ENCODE data around the gene CTRL.
"Not testable (repeated sequence)": the region's sequence is repeated elsewhere in the genome, so short reads cannot be mapped to it uniquely, and the experiment has no call there.

CTRL gene

DNA sequence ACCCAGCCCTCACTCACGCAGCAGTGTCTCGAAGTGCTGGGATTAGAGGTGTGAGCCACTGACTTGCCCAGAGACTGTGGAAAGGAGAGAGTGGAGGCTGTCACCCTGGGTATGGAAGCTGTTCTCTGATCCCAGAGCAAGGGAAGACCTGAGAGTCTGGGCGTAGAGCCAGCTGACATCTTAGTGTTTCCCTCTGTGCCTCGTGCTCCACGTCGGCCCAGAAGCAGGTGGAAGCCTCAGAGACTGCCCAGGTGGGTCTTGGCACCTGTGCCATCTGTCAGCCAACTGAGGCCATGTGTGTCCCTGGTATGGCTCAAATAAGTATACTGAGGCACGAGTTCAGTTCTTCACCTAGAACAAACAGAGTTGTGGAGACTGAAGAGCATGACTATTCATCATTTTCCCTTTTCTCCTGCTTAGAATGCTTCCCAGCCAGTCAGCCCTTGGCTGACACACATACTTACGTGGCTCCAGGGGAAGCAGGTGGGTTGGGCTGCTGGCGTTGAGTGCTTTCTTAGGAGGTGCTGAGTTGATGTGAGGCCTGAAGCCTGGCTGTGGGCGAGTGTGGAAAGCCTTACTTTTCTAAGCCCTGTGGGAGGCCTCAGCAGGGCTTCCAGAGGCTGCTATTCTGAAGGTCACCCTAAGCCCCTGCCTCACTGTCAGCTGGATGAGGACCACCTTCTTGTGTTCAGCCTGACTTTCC, 8.1 kb downstream of the CTRL start:
- DNase-seq: no peak

DNA sequence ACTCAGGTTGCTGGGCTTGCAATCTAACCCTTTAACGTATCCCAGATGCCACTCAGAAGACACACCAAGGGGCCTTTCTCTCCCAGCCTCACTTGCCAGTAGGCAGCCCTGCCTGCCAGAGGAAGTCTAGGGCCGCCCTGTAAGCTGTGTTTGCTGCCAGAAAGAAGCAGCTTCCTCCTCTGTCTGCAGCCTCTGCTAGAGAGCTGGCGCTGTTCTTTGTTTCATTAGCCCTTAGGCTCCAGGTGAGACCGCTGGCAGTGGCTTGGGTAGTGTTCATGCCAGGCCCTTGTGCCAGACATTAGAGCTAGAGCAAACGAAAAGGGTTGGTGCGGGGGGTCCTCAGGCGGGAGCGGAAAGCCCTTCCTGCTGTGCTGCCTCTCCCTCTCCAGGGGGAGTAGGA, 8.9 kb downstream of the CTRL start:
- DNase-seq: no peak

DNA sequence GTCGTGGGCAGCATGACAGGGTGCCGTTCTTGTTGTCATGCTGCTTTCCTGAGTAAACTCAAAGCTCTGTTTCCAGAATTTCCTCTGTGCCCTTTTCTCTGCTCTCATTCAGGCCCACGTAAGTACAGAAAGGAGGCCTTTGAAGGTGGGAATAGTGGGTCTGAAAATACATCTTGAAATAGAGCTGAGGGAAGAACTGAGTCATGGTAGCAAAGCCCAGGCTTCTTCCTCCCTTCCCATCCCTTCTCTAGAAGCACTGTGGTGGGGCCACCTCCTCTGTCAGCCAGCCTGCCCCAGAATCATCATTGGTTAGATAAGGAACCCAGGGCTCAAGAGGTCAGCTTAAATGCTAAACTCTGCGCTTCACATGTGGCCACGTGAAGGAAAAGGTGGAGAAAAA, 9.4 kb downstream of the CTRL start:
- DNase-seq: no peak

DNA sequence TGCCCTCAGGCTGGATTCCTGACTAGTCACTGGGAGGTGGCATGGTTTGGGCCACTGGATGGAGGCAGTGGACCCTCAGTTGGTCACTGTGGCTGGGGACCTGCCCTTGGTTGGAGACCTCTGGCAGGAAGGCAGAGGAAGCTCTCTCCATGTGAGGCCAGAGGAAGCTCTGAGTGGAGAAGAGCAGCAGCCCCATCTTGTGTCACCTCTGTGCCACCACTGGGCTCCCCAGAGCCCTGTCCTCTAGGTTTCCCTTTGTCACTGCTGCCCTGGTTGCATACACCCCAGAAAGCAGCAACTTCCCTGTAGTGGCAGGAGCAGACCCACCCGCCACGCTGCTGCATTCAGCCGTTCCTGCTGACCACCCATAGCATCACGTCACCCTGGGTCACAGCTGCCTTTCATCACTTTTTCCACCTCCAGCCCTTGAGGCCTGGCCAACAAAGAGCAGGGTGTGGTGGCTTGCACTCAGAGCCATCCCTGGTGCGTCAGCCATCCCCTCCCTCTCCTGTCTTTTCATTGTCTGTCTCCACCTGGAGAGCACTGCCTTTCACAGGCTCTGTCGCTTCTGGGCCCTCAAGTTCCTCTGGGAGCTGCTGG, 11.9 kb downstream of the CTRL start:
- DNase-seq: peak in 1 of 2 donors; percentile 7

DNA sequence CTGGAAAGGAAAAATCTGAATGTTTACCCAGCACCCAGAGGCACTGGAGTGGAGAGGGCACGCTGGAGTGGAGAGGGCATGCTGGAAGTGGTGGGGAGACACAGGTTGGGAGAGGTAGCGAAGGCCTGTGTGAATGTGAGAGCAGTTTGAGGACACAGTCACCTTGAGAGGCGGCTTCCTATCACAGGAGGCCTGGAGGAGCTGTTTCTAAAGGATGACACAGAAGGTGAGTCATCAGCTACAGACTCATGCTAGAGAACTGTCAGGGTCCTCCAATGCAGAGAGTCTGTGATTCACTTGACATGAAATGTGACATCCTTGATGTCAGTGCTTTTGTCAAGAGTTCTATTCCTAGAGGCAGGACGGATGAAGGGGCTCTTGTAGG, 13.8 kb downstream of the CTRL start:
- peak in 1 of 2 donors; percentile 25 for DNase-seq

DNA sequence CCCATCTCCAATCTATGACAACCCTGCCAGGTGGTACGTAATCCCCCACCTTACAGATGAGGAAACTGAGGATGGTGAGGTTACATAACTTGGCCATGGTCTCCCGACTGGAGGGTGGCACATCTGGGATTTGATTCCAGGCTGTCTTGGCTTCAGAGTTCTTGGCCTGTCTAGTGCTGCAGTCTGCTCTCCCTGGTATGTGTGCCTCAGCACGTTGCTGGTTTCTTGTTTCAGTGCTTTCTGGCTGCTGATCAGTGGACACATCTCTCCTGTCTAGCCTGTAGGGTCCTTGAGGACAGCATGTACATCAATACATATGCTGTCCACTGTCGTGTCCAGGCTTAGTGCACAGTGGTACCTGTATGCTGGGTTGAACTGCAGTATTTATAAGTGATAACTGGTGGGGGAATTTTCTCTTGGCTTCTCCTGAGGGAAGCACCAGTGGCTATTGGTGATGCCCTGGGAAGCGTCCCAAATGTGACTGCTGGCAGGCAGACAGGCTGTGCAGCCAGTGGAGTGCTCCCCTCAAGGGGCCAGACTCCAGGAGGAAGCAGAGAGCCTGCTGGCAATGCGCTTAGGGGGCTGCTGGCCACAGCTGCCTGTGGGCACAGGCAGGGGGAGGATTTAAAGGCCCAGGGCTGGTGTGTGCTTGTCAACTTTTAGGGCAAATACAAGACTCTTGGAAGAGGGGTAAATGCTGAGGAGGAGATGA, 14.4 kb downstream of the CTRL start:
- DNase-seq: no peak

DNA sequence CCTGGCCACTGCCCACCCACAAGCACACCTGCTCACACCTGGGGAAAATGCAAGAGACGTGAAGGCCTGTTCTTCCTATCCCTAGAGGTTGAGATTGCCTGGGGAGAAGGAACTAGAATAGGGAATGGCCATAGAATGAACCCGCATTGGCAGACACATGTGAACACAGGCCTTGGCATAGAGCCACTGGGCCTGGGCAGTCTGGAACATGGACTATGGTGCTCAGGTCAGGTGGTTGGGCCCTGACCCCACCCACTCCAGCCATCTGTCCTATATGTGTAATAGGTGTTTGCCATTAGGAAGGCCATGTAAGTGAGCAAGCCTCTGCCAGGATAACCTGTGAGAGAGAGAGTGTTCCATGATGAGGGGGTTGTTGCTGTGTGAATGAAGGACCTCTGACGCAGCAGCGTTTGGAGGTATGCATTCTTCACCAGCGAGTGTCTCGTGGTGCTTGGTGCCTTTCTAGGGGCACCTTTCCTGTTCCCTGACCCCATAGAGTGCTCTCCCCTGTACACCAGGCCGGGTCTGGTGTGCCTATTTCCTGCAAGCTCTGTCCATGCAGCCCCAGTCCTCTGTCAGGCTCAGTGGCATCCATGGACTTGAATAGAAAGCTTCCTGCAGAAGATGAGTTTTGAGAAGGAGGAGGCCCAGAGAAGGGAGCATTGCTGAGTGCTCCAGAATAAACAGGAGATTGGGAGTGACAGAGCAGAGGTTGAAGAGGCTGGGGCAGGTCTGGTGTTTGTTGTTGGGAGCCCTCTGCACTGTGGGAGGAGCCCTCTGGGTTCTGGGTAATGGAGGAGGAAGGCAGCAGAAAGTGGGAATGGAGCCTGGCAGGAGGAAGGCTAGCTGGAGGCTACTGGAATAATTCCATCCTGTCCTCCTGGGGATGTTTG, 15.6 kb downstream of the CTRL start:
- DNase-seq: no peak

DNA sequence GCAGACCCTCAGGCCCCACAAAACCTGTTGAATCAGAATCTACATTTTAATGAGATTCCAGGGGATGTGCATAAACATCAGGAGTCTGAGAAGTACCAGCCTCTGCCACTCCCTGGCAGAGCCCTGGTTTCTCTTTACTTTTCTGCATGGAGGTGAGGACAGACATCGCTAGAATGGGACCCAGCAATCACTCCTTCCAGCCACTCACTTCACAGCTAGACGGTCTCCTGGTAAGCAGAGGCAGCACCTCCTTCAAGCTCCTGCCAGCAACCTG, 16.2 kb downstream of the CTRL start:
- DNase-seq: not testable (repeated sequence)

DNA sequence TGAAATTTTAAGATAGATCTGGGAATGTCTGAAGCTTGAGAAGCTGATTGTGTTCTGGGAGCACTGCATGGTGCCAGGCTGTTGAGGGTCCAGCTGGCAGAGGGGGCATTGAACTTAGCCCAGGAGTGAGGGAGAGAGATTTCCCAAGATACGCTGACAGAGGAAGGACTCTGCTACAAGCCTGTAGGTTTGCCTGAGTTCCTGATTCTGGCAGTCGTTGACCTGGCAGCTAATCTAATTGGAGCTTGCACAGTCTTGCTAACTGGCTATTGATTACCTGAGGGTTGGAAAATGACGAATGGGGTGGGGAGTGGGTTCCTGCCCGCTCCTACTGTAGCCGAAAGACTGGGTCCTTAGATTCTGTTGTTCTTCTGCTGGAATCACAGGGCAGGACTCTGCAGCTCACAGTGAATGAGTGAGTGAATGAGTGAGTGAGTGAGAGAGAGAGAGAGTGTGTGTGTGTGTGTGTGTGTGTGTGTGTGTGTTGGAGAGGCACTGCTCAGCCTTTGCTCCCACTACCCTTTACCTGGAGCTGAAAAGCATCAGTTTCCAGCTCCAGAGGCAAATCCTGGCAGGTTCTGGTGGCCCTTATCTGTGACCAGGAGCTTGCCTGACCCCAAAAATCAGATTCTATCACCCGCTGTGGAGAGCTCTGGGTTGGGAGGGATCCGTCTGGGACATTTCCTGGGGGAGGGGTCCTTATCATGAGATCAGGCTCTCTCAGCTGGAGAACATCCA, 16.7 kb downstream of the CTRL start:
- DNase-seq: no peak

DNA sequence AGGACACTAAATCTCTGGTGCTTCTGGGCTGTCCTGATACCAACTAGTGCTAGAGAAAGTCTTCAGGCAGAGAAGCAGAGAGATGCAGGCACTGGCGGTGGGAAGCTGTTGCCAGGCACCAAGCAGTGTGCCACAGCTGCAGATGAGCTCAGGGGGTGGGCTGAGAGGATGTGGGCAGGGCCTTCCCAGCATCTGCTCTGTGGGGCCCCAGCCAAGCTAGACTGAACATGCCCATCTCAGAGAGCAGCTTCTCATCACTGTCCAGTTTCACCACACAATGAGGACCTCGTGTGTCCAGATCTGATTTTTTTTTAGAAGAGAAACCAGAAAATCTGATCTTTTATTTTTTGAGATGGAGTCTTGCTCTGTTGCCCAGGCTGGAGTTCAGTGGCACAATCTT, 21.5 kb downstream of the CTRL start:
- DNase-seq: no peak

DNA sequence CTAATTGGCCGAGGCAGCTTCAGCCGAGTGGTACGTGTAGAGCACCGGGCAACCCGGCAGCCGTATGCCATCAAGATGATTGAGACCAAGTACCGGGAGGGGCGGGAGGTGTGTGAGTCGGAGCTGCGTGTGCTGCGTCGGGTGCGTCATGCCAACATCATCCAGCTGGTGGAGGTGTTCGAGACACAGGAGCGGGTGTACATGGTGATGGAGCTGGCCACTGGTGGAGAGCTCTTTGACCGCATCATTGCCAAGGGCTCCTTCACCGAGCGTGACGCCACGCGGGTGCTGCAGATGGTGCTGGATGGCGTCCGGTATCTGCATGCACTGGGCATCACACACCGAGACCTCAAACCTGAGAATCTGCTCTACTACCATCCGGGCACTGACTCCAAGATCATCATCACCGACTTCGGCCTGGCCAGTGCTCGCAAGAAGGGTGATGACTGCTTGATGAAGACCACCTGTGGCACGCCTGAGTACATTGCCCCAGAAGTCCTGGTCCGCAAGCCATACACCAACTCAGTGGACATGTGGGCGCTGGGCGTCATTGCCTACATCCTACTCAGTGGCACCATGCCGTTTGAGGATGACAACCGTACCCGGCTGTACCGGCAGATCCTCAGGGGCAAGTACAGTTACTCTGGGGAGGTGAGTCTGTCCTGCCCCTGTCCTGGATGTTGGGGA, 22.5 kb downstream of the CTRL start:
- DNase-seq: no peak

DNA sequence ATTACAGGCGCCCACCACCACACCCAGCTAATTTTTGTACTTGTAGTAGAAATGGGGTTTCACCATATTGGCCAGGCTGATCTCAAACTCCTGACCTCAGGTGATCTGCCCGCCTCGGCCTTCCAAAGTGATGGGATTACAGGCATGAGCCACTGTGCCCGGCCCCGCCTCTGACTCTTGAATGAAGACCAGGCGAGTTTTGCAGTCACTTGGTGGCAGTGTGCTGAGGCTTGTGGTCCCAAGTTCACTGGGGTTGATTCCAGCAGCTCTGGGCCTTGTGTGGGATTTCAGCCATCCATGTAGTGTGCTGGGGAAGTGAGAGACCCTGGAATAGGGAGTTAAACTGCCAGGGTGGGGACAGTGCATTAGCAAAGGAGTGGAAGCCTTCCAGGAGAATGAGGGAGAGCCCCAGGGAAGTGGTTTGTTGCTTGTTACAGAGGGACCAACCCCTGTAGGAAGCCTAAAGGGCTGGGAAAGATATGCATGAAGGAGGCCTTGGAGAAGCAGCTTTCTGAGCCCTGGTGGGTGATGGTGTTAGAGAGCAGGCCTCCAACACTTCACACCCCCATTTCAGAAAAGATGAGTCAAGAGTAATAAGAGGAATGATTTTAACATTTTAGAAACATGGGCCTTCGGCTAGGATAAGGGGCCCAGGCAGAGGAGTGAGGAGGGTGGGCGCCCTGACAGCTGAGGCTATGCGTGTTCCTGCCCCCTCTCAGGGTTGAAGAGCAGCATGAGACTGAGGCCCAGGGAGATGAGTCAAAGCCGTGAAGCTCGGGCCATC, 24.1 kb downstream of the CTRL start:
- DNase-seq: no peak

DNA sequence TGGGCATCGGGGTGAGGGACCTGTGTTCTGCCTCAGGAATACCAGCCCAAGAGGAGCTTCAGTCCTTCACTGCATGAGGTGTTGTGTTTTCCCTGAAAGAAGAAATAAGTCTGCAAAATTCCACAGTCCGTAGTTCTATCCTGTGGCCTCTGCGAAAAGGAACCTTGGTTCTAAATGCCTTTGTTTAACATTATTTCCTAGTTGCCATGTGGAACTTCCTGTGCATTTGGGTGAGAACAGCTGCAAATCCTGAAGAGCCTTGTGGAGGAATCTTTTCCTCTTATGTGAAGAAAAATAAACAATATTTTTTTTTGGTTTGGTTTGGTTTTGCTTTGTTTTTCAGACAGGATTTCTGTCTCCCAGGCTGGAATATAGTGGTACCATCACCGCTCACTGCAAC, 28.8 kb downstream of the CTRL start:
- DNase-seq: no peak

DNA sequence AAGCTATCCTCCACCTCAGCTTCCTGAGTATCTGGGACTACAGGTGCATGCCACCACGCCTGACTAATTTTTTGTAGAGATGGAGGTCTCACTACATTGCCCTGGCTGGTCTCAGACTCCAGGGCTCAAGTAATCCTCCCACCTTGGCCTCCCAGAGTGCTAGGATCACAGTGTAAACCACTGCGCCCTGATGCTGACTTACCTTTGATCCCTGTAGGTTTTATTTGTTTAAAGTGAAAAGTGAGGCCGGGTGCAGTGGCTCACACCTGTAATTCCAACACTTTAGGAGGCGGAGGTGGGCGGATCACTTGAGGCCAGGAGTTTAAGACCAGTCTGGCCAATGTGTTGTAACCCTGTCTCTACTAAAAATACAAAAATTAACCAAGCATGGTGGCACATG, 29.9 kb downstream of the CTRL start:
- DNase-seq: no peak

DNA sequence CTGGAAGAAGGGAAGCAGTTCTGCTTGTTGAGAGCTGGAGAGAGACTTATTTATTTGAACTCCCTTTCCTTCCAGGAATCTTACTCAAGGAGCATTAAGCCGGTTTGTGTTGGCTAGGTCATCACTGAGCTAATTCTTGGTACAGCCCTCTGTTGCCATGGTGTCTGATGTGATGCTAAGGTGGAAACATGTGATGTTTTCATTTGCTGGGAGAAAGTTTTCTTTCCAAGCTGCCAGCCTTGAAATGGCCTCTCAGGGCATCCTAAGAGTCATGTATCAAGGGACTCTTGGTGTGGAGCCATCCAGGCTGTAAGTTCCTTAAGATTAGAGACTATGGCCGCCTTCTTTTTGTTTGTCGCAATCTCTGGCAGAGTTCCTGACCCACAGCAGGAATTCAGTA, 34.4 kb downstream of the CTRL start:
- no peak for DNase-seq

DNA sequence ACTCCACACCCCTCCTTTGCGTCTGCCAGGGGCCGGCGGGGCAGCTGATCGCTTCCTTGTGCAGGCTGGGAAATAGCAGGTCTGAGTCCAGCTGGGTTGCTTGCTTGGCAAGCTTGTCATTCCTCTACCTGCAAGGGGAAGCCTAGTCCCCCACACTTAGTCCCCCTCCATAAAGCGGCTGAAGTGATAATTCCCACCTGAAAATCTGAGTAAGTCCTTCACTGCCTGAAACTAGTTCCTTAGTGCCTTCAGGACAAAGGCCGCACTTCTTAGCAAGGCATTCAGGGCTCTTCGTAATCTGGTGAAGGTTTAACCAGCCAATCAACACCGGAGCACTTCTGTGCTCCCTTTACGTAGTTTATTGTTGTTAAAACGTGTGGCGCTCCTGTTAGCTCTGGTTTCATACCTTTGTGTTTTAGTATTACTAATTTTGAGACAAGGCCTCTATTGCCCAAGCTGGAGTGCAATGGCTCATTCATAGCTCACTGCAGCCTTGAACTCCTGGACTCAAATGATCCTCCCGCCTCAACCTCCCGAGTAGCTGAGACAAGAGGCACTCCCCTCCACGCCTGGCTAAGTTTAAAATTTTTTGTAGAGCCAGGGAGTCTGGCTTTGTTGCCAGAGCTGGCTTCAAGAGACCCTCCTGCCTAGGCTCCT, 37.8 kb downstream of the CTRL start:
- peak in 1 of 2 donors; percentile 44 for DNase-seq

DNA sequence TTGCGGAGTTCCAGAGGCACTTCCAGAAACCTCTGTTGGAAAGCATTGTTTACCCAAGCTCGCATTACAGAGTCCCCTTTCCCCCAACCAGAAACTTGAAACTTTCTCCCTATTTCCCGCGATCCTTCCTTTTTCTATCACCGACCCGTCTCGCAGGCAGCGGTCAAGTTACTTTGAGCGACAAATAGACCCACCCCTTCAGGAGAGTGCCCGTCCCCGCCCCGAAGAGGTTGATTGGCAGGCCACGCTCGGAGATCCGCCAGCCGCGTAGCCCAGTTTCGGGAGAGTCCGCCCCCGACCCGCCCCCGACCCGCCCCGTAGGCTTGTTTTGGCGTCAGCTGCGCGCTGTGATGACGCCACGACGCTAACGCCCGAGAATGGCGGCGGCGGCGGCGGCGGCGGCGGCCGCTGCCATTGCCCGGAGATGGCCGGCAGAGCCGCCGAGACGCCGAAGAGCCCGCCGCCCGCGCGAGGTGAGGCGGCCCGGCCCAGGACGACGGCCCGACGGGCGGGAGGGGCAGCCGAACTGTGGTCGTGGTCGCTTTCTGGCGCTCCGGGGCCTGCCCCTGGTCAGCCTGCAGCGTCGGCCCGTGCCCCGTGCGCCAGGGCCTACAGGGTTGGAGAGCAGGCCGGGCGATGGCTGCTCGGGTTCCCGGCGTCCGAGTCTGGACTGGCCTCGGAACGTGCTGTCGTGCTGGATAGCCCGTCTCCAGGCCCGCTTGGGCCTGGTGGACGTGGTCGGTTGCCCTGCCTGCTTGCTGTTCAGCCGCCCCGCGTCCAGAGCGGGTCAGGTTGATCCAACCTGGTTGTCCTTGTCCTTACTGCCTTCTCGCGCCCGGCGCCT, 38.5 kb downstream of the CTRL start, which contains the start of gene PSKH1:
Gene PSKH1, plus strand, starts transcription at position 356 of the 844 bp plus-strand sequence. CDS start 15,496 bp downstream, outside the sequence.
- peak; percentile 97 to 98 for DNase-seq

DNA sequence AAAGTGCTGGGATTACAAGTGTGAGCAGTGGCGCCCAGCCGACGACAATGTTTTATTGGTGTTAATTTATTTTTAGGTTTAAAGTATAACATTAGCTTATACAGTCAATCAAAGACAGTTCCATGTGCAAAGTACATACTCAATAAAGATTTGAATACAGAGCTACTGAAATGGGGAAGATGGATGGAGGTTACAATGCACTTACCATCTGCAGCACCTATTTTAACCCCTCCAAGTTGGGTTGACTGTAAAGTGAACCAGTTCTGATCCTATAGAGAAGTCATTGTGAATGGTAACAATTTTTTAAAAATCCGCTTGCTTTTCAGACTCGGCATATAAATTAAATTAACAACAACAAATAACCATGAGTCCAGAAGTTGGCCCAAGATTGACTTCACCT, 39.3 kb downstream of the CTRL start:
- DNase-seq: no peak

DNA sequence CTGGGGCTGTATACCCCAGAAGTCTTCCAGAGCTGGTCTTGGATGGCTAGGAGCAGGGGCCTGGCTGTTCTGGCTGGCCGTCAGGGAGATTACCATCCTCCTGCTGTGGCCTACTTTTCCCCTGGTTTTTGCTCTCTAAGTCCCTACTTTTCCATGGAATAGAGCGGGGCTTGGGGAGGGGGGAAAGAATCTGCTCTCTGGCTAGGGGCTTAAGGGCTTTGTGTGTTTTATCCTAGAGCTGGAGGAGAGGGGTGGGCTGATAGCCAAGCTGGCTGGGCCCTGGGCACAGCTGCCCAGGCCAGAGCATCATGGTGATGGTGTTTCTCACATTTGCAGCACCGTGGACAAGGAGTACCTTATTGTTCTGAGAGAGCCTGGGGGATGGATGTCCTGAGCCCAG, 43.3 kb downstream of the CTRL start:
- DNase-seq: no peak

DNA sequence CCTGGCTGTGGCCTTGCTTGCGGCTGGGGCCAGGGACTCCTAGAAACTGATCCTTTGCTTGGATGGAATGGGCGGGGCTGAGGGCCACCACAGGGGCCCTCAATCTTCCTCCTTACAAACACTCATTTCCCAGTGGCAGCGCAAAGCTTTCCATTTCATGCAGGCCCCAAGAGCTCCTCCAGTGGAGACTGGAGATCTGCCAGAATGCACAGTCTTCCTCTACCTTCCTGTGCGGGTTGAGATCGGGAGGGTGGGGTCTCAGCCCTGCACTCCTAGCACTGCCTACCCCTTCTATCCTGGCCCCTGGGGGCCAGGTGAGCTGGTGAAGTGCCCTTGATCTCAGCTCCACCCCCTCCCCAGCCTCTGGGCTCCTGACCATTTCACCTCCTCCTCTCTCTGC, 45.3 kb downstream of the CTRL start:
- no peak for DNase-seq

Data from inflammatory macrophage (primary cell).